Mucosa of descending colon (tissue), 3 donors: Measurements from ENCODE around the gene ADAM17. TPM values are rescaled to one million over a fixed set of nuclear protein-coding genes. Genes with fewer than 3 reads are reported as not detected.

Experiments
- ATAC-seq: fragments of 200-7000 bp; cut with Tn5 transposase; one replicate; pipeline ENCODE4 v1.9.1; 2020; ENCODE audit warnings: mild to moderate bottlenecking, moderate library complexity
- DNase-seq, 3 donors: peaks; one replicate each; pipeline ENCODE4 v3.0.0-alpha.2; 2020
- H3K36me3 ChIP-seq: fragments of 200-600 bp; one replicate; pipeline ENCODE4 v1.8.0; 2021; ENCODE audit warnings: low read depth, mild to moderate bottlenecking
- H3K4me1 ChIP-seq: fragments of 200-600 bp; one replicate; pipeline ENCODE4 v1.8.0; 2021; ENCODE audit warnings: low read depth, mild to moderate bottlenecking
- H3K4me3 ChIP-seq: fragments of 200-600 bp; one replicate; pipeline ENCODE4 v1.8.0; 2021; ENCODE audit warnings: mild to moderate bottlenecking
- H3K9me3 ChIP-seq: fragments of 200-600 bp; one replicate; pipeline ENCODE4 v1.8.0; 2021; ENCODE audit warnings: mild to moderate bottlenecking
- CTCF ChIP-seq: fragments of 200-600 bp; IDR thresholded peaks from one replicate; pipeline ENCODE4 v1.8.0; 2022; ENCODE audit warnings: antibody characterized with exemption, mild to moderate bottlenecking
- intact Hi-C, 2 donors: fragments of 100-400 bp; cut with DNase I in 1 of 2; cut with micrococcal nuclease in 1 of 2; formaldehyde crosslinking; loops; one replicate each; pipeline versions ENCODE4 v1.11.0 to v1.11.1; 2022; cut with DNase I, micrococcal nuclease
- total RNA-seq, 3 donors: library from RNA; stranded (reverse); fragmentation: NEBNext Ultra II Directional in 2 of 3; extraction: Animal tissue kit (Norgen Biotek cat#: 25700) in 2 of 3; gene quantifications; one replicate each; pipeline versions ENCODE4 v1.2.1 to v1.2.4, GENCODE V29; 2021 to 2023
- donor health status: DM: no; HTN: no; CAD: no; lungs with moderate emphysema.
- donor health status: DM: no; HTN: no; CAD: no.
- donor health status: DM: no; HTN: yes; CAD: no.

ADAM17 gene
- total RNA-seq, 3 donors from 2014 or later, result 20.9 to 22.8 (median 21.0) TPM

- Histone ChIP-seq H3K4me3 (peak within 1 kb of the TSS; percentile 67), H3K9me3 (no peaks in the 10 kb centered on the region), H3K4me1 (peaks cover 19% of the 10 kb centered on the region), H3K36me3 (no peaks in the 10 kb centered on the region)
- intact Hi-C loops, result no loop called here
- DNase-seq (peak; percentile 72 to 83 (median 78)), ATAC-seq (peak; percentile 90)
- TF ChIP-seq CTCF, result no peak
These were observed 81.1 kb downstream of the ADAM17 start, which contains the start of gene IAH1 for GRCh38 chr2:9474361-9475057. TSS of gene IAH1 (plus strand) at chr2:9474551. CDS start at chr2:9474567, 16 bp downstream.

GRCh38 chr2:9473985-9474360 lies 81.7 kb downstream of the ADAM17 start:
- peak; percentile 59 for ATAC-seq
- DNase-seq, result peak; percentile 64 to 79 (median 77)
- Histone ChIP-seq H3K4me1 (peaks cover 19% of the 10 kb centered on the region), H3K4me3 (peak overlapping the region; percentile 67), H3K9me3 (no peaks in the 10 kb centered on the region), H3K36me3 (no peaks in the 10 kb centered on the region)
- no peak for TF ChIP-seq CTCF
- intact Hi-C loops, result no loop called here

- H3K36me3 ChIP-seq, result no peaks in the 10 kb centered on the region
- peaks cover 19% of the 10 kb centered on the region for H3K4me1 ChIP-seq
- DNase-seq, result peak; percentile 48 to 58 (median 53)
- intact Hi-C loops, result no loop called here
- no peak overlapping the region for H3K4me3 ChIP-seq
- ATAC-seq, result peak; percentile 33
- no peaks in the 10 kb centered on the region for H3K9me3 ChIP-seq
- TF ChIP-seq CTCF, result no peak
These were observed 82.2 kb downstream of the ADAM17 start for GRCh38 chr2:9473308-9473984.

GRCh38 chr2:9472511-9472910 lies 83.1 kb downstream of the ADAM17 start:
- no peak for DNase-seq
- H3K9me3 ChIP-seq, result no peaks in the 10 kb centered on the region
- peaks cover 19% of the 10 kb centered on the region for H3K4me1 ChIP-seq
- no peak for ATAC-seq
- H3K4me3 ChIP-seq, result no peak overlapping the region
- no peaks in the 10 kb centered on the region for H3K36me3 ChIP-seq
- TF ChIP-seq CTCF, result no peak
- intact Hi-C loops, result no loop called here

- peaks cover 17% of the 10 kb centered on the region for H3K4me1 ChIP-seq
- no peak for DNase-seq
- no peak for ATAC-seq
- TF ChIP-seq CTCF, result no peak
- H3K4me3 ChIP-seq, result no peak overlapping the region
- intact Hi-C loops, result no loop called here
- no peaks in the 10 kb centered on the region for H3K9me3 ChIP-seq
- H3K36me3 ChIP-seq, result no peaks in the 10 kb centered on the region
These were observed 84.4 kb downstream of the ADAM17 start for GRCh38 chr2:9471206-9471605.
